Epithelial cell of proximal tubule (primary cell): Measurements from ENCODE around the gene ZFR. TPM values are rescaled to one million over a fixed set of nuclear protein-coding genes. Genes with fewer than 3 reads are reported as not detected.
"Not testable (repeated sequence)": the region's sequence is repeated elsewhere in the genome, so short reads cannot be mapped to it uniquely, and the experiment has no call there.

Experiments used
- DNase-seq: peaks from one replicate; pipeline ENCODE4 v3.0.0-alpha.2; 2011; ENCODE audit warnings: low read depth
- H3K4me3 ChIP-seq: 2 replicates; pipeline ENCODE4 v1.5.1; 2011; ENCODE audit warnings: low read depth, mild to moderate bottlenecking, low read length
- CTCF ChIP-seq: conservative IDR thresholded peaks from 2 replicates; pipeline ENCODE4 v1.5.1; 2012; ENCODE audit warnings: low read depth, mild to moderate bottlenecking, low read length
- total RNA-seq: library from RNA; depleted of rRNA; stranded (reverse); fragments of >200 nt; gene quantifications from 2 replicates; pipeline ENCODE4 v1.2.3, GENCODE V29; 2015

ZFR gene
- total RNA-seq, 1 donor from 2014 or later: 38.6 TPM

GRCh38 chr5:32319926-32320543, 124.5 kb downstream of the ZFR start:
- no peak for DNase-seq
- no peak overlapping the region for H3K4me3 ChIP-seq
- no peak for TF ChIP-seq CTCF

- TF ChIP-seq CTCF: no peak
- H3K4me3 ChIP-seq: no peak overlapping the region
- DNase-seq: no peak
Observed at GRCh38 chr5:32319392-32319791, 125.1 kb downstream of the ZFR start.

GRCh38 chr5:32317041-32317440, 127.5 kb downstream of the ZFR start:
- no peak overlapping the region for H3K4me3 ChIP-seq
- TF ChIP-seq CTCF: no peak
- DNase-seq: no peak

GRCh38 chr5:32315221-32316014, 129.1 kb downstream of the ZFR start:
- DNase-seq: no peak
- H3K4me3 ChIP-seq: no peak overlapping the region
- no peak for TF ChIP-seq CTCF

GRCh38 chr5:32314658-32315057, 129.9 kb downstream of the ZFR start:
- no peak overlapping the region for H3K4me3 ChIP-seq
- DNase-seq: no peak
- no peak for TF ChIP-seq CTCF

GRCh38 chr5:32314152-32314488, 130.4 kb downstream of the ZFR start:
- DNase-seq, H3K4me3 ChIP-seq: not testable (repeated sequence)

GRCh38 chr5:32312595-32313332, 131.8 kb downstream of the ZFR start, which contains the start of gene MTMR12:
TSS of gene MTMR12 (minus strand) at chr5:32312939. CDS start at chr5:32312838, 101 bp downstream.
- TF ChIP-seq CTCF: no peak
- peak; percentile 94 for DNase-seq
- H3K4me3 ChIP-seq: peak within 1 kb of the TSS; percentile 87
